ENCODE data around the gene WDR45.

The WDR45 gene

DNA sequence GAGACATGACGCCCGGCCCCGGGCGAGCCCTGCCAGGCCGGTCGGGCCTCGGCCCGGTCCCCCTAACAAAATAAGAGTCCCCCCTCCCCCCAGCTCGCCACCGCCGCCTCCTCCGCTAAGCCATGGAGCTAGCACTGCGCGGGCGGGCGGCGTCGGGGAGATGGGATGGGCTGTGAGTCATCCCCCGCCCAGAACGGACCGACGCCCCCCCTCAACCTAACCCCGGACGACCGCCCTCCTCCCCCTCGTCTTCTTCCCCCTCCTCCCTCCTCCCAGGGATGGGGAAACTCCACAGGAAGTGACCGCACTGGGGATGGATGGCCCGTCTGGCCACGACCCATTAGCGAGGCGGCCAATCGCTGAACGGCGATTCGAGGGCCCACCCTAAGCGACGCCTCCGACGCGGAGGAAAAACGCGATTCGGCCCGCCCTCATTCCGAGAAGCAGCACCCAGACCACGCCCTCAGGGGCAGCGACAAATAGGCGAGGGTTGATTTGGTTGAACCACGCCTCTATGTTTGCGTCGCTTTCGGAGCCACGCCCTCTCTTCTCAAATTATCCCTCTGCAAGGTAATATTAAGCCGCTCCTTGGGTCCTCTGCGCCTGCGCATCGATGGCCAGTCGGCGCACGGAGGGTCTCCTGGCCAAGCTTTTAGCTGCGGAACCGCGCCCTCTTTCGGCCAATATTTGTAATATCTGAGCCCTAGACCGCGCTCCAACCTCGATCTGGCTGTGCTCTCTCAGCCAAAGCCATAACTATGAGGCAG is 36.3 kb downstream of the WDR45 start, which contains the start of gene TFE3:
Gene TFE3 (minus strand): TSS at position 138 of the 767 bp plus-strand sequence. CDS start 131 bp downstream, at position 7.
- DNase-seq = peak; percentile 99

GRCh38 chrX:49042581-49043219 is 37.0 kb downstream of the WDR45 start:
- no peak for DNase-seq

- no peak for DNase-seq
Observed at GRCh38 chrX:49041744-49042580, 37.7 kb downstream of the WDR45 start.

DNA sequence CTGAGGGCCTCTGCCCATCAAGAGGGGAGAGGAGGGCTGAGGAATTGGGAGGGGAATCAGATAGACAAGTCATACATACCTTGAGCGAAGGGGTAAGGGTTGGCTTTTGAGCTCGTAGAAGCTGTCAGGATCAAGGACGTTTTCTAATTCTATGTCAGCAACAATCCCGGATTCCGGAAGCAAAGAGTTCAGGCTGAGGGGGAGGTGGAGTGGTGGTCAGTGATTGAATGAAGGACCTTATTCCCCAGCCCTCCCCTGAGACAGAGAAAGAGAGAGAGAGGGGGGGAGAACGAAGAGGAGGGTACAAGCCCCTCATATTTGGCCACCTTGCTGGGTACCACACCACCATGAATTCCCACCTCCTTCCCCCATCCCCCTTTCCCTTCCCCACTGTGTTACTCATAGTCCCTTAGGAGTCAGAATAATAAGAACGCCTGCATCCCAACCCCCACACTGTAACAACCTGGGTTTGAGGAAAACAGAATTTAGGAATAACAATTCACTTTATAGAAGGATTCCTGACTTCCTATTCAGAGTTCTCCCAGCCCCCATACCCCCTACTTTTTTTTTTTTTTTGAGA is 39.2 kb downstream of the WDR45 start:
- DNase-seq = no peak

DNA sequence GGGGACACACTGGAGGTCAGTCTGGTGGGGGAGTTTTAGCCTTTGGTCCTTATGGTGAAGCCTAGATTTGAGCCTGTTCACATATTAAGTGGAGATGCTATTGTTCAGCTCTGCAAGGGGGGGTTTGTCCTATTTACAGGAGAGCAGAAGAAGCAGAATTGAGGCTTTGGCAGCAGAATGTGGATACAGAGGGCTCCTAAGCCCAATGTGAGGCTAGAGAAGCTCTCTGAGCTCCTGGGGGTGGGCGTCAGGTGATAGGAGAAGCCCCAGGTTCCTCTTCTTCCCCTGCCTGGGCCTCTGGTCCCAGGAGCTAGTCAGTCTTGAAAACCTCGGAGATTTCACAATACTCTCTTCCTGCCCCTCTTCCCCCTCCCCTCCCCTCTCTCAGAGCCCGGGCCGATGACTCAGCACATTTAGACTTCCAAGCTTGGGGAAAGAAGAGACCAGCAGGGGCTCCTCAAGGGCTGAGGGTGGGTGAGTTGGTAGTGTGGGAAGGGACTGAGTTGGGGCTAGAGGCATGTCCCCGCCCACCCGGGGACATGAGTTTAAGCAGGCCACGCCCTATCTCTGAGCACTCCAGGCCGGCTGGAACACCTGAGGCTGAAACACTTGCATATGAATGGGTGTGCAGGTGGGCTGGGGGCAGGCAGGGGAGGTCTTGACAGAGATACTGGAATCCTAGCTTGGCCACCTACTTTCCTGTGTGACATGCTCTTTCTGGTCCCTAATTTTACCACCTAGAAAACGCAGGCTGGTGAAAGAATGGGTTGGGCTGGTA is 39.9 kb downstream of the WDR45 start:
- no peak for DNase-seq

DNA sequence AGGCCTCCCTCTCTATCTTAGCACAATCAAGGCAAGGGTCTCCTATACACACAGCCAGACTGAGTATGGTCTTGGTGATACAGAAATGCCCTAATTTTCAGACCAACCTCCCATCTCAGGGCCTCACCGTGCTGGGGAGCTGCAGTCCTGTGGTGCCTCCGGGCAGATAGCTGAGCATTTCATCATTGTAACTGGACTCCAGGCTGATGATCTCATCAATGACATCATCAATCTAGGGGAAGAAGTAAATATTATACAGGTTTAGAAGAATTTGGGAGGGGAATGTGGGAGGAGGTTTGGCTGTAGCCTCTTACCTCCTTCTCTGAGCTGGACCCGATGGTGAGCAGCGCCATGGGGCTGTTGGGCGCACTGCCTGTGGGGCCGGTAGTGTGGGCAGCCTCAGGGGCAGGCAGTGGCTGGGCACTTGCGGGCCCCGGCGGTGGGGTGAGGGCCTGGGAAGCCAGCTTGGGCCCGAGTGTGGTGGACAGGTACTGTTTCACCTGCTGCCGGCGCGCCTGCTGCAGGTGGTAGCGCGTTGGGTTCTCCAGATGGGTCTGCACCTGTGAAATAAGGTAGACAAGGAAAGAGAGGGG is 41.7 kb downstream of the WDR45 start:
- DNase-seq = no peak

GRCh38 chrX:49030283-49030682 is 49.4 kb downstream of the WDR45 start:
- no peak for DNase-seq

GRCh38 chrX:49029876-49030275 is 49.8 kb downstream of the WDR45 start:
- no peak for DNase-seq

Measured in NCI-H1694 (cell line).